ENCODE measurements around the gene UVRAG. TPM values are rescaled to one million over a fixed set of nuclear protein-coding genes. Genes with fewer than 3 reads are reported as not detected.

The UVRAG gene
- total and polyA plus RNA-seq, 2 of the 4 experiments (the other 2 are of a cell fraction): 5.6 to 10.9 TPM

- no peaks in the 10 kb centered on the region for H3K27me3 ChIP-seq (ENCODE audit: control insufficient read depth, insufficient read depth, low read length)
- H2BK5ac ChIP-seq (ENCODE audit: low read depth, low read length, poor library complexity, severe bottlenecking): no peak overlapping the region
- no peak overlapping the region for H3K9ac ChIP-seq (ENCODE audit: low read depth, low read length)
- no peak overlapping the region for H3K4ac ChIP-seq (ENCODE audit: low read depth, low read length)
- 0 out of 2 replicates have a peak, but pooled peaks have one; percentile 8 for ATAC-seq (ENCODE audit: low read depth)
- no peaks in the 10 kb centered on the region; the same call in 1 of the 2 replicates for H3K9me1 ChIP-seq (ENCODE audit: insufficient read depth, low read length)
- no TSS peak for BruUV-seq (replicated peaks)
- no peak overlapping the region for H3K56ac ChIP-seq (ENCODE audit: extremely low read depth, insufficient read depth, low read length)
- no peak overlapping the region for H4K8ac ChIP-seq (ENCODE audit: low read depth in 2 of 2, low read length in 2 of 2)
- no peak overlapping the region for H2BK20ac ChIP-seq (ENCODE audit: low read depth, low read length)
- peak overlapping the region; percentile 54; the same call in 1 of the 2 replicates for H2AK5ac ChIP-seq (ENCODE audit: low read depth, low read length)
- no peak overlapping the region for H3K14ac ChIP-seq (replicated peaks; ENCODE audit: low read depth, low read length)
- dilution Hi-C loops (cut with HindIII; ENCODE audit: low sequenced_read_pairs, unreplicated experiment) (no loop called here), in situ Hi-C loops (cut with MboI; ENCODE audit: low sequenced_read_pairs) (no loop called here), intact Hi-C loops (cut with micrococcal nuclease) (no loop called here)
- no peak overlapping the region for H3K27ac ChIP-seq (ENCODE audit: insufficient read depth, low read length)
- no peak for TF ChIP-seq MAFK (IDR thresholded peaks at IDR 0.05; ENCODE audit: low read depth, low read length)
- TF ChIP-seq RAD21 (IDR thresholded peaks at IDR 0.05; ENCODE audit: low read length): no peak
- peak; percentile 49; the same call in 1 of the 2 replicates for TF ChIP-seq CEBPB (IDR thresholded peaks at IDR 0.05; ENCODE audit: low read depth, low read length)
- no peak overlapping the region for H2AFZ ChIP-seq (replicated peaks; ENCODE audit: low read length, poor library complexity)
- no peak overlapping the region for H3K18ac ChIP-seq (ENCODE audit: low read depth, low read length)
- H3K4me3 ChIP-seq (ENCODE audit: insufficient read depth, low read depth, low read length): no peak overlapping the region
- ChIA-PET CTCF (no interaction called here), POLR2A (ENCODE audit: unreplicated experiment) (no interaction called here)
- H2AK9ac ChIP-seq (replicated peaks; ENCODE audit: low read depth, low read length, poor library complexity): no peak overlapping the region
- DNase-seq: no peak
- no CpG with 5 or more reads among the region's 3 CpGs for WGBS, 2 experiments (ENCODE audit: extremely low coverage in 2 of 2, insufficient read length in 1 of 2)
- no peak overlapping the region for H2BK15ac ChIP-seq (ENCODE audit: low read depth, low read length)
- H3K4me2 ChIP-seq (ENCODE audit: low read depth, low read length): no peak overlapping the region
- no peak overlapping the region for H4K5ac ChIP-seq (ENCODE audit: low read depth, low read length)
- H3K9me3 ChIP-seq (ENCODE audit: control insufficient read depth, insufficient read depth, low read length): no peaks in the 10 kb centered on the region
- H4K91ac ChIP-seq (ENCODE audit: insufficient read depth, low read depth, low read length): no peak overlapping the region
- H3K4me1 ChIP-seq (ENCODE audit: control insufficient read depth, insufficient read depth, low read length): peaks cover 8% of the 10 kb centered on the region
- 0 out of 2 replicates have a peak overlapping the region, but pooled peaks have one; percentile 57 for H3K23ac ChIP-seq (ENCODE audit: low read depth, low read length)
- H3K79me1 ChIP-seq (ENCODE audit: low read depth in 1 of 2, low read length in 2 of 2): no peaks in the 10 kb centered on the region
- no peaks in the 10 kb centered on the region; the same call in 1 of the 2 replicates for H3K36me3 ChIP-seq (ENCODE audit: control insufficient read depth, insufficient read depth, low read length)
- H4K20me1 ChIP-seq (ENCODE audit: insufficient read depth, low read length): peaks cover 4% of the 10 kb centered on the region; the same call in 1 of the 2 replicates
- H2BK120ac ChIP-seq (ENCODE audit: low read depth, low read length): no peak overlapping the region
These were observed 190.7 kb downstream of the UVRAG start for GRCh38 chr11:76005756-76006155.

All from IMR-90 (cell line).